Activated CD4-positive, alpha-beta T cell treated with anti-CD3 and anti-CD28 coated beads, Interleukin-2, amount 50 U/mL, for 16 hours (primary cell): ENCODE data around the gene NPPB.

Experiments
- DNase-seq: peaks from one replicate; pipeline ENCODE4 v3.0.0-alpha.2; 2020

Gene NPPB

GRCh38 chr1:11880911-11881748, 22.4 kb upstream of the NPPB start:
- DNase-seq: no peak

GRCh38 chr1:11880181-11880575, 21.4 kb upstream of the NPPB start:
- no peak for DNase-seq

DNA sequence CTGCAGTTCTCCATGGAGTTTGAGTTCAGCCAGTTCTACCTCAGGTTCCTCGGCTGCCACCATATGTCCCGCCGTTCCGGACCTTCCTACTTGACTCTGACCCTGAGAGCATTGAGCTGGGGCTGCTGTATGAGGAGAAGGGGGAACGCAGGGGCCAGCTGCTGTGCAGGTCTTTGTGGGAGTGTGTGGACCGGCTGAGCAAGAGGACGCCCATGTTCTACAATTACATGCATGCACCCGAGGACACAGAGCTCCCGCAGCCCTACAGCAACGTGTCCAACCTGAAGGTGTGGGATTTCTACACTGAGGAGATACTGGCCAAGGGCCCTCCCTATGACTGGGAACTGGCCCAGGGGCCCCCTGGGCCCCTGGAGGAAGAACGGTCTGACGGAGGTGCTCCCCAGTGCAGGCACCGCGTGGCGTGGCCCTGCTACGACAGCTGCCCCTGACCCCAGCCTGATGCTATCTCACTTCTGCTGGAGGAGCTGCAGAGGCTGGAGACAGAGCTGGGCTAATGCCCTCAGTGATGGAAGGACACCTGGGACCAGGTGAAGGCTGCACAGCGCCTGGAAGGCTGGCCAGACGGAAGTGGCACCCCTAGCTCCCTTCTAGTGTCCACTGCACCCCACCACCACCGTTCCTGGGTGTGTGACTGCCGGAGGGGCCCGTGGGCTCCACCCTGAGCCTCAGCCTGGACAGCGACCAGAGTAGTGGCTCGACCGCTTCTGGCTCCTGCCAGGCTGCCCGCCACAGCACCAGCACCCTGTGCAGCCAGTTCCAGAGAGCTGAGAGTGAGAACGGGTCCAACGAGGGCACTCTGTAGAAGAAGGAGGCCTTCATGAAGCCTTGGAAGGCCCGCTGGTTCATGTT, 20.8 kb upstream of the NPPB start:
- no peak for DNase-seq

DNA sequence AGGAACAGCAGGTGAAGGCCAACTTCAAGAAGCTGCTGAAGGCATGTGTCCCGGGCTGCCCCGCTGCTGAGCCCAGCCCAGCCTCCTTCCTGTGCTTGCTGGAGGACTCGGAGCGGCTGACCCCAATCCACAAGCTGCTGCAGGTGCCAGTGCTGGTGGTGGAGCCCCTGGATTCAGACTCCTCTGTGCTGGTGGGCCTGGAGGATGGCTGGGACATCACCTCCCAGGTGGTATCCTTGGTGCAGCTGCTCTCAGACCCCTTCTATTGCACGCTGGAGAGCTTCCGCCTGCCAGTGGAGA, 20.1 kb upstream of the NPPB start:
- no peak for DNase-seq

DNA sequence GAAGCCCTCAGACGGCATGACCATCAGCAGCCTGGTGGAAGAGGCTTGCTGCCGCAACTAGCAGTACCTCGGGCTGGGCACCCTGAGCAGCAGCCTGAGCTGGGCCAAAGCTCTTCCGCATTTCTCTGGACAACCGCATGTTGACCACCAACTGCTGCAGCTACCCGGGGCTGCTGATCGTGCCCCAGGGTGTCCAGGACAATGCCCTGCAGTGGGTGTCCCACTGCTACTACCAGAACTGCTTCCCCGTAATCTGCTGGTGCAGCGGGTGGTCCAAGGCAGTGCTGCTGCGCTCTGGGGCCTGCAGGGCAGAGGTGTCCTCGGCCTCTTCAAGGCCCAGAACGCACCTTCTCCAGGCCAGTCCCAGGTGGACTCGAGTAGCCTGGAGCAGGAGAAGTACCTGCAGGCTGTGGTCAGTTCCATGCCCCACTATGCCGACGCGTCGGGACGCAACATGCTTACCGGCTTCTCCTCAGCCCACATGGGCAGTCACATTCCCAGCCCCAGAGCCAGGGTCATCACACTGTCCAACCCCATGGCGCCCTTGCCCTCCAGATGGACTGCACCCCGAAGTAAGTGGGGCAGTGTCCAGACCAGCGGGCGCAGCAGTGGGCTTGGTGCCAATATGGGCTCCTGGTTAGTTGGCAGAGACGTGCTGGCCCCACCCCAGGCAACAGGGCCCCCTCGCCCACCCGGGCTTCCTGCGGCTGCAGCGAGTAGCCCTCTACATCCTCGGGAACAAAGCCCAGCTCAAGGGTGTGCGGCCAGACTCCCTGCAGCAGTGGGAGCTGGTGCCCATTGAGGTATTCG, 19.5 kb upstream of the NPPB start:
- DNase-seq: no peak

DNA sequence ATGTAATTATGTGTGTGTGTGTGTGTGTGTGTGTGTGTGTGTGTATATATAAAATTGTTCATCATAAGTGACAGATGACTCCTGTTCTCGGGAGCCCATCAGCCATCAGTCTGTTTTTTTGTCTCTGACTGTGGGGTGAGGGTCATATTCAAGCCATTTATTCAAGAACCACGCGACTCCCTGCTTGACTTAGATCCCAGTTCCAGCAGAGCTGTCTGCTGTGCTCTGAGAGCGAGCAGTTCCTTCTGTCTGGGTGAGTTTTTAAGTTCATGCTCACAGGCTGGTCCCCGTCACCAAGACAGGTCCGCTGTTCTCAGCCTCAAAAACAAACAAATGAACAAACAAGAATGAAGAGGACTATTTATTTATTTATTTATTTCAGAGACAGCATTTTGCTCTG, 18.3 kb upstream of the NPPB start:
- no peak for DNase-seq

DNA sequence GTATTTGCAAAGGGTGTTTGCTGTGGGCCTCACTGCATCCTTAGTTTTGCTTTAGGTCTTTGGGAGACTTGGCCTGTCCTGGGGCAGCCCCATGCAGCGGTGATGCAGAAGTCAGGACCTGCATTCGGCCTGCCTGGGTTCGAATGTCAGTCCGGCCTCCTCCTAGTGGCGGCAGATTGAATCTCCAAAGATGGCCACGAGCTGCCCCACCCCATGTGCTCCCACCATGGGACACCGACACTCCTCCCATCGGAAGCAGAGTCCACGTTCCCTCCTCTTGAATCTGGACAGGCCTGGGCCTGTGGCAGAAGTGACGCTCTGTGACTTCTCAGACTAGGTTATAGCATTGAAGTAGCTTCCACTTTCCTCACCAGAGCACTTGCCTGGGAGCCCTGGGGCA, 16.3 kb upstream of the NPPB start:
- no peak for DNase-seq

DNA sequence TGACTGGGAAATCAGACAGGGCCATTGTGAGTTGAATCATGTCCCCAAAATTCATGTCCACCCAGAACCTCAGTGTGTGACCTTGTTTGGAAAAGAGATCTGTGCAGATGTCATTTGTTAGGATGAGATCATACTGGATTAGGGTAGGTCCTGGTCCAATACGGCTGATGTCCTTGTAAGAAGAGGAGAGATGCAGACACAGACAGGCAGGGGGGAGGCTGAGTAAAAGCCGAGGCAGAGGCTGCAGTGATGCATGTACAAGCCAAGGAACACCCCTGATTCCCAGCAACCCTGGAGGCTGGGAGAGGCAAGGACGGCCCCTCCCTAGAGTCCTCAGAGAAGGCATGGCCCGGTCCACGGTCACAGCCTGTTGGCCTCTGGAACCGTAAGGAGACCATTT, 15.9 kb upstream of the NPPB start:
- DNase-seq: no peak

DNA sequence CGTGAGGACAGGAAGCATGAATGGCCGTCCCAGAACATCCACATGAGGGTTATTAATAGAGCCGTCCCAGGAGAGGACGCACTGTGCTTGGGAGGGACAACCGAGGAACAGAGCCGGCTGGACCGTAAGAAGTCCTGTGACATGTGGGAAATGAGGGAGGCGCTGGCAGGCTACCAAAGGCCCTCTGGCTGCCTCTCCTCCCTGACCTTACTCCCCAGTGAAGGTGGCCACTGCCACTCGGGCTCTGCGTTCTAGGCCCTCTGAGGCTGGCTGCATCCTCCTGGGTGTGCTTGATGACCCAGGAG, 15.5 kb upstream of the NPPB start:
- DNase-seq: no peak

GRCh38 chr1:11873395-11874257, 14.9 kb upstream of the NPPB start:
- DNase-seq: no peak

DNA sequence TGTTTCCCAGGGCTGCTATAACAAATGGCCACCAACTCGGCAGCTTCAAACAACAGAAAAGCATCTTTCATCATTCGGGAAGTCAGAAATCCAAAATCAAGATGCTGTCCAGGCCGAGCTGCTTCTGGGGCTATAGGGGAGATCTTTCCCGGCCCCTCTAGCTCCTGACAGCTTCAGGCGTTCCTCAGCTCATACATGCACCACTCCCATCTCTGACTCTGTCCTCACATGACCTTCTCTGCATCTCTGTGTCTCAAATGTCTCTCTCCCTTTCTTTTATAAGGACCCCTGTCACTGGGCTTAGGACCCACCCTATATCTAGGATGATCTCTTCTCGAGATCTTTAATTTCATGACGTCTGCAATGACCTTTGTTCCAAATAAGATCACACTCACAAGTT, 13.8 kb upstream of the NPPB start:
- DNase-seq: no peak

DNA sequence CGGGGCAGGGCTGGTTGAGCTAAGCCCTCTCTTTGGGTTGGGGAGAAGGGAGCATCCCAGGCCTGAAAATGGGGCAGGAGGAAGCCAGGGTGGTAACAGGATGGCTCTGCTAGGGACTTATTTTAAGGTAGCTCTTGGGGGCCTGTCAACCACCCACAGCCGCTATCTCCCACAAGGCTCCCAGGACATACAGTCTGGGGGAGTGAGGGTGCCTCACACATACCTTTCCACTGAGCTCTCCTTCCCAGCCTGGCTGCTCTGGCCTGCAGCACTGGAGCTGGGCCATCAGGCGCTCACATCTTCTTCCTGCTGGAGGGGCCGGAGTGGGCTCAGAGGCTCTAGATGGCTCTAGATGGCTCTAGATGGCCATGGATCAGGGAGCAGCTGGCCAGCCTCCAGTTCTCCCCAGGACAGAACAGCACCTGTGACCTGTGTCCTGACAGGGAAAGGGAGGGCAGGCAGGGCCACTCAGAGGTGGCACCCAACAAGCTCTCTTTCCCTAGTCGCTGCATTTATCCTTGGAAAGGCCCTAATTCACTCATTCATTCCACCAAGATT, 11.0 kb upstream of the NPPB start:
- DNase-seq: no peak

- DNase-seq: no peak
These were observed 10.4 kb upstream of the NPPB start for GRCh38 chr1:11869104-11869503.

GRCh38 chr1:11868331-11868980, 9.7 kb upstream of the NPPB start:
- no peak for DNase-seq

GRCh38 chr1:11862890-11863289, 4.1 kb upstream of the NPPB start:
- no peak for DNase-seq

- DNase-seq: no peak
These were observed 1.8 kb upstream of the NPPB start for GRCh38 chr1:11860587-11860986.

GRCh38 chr1:11860083-11860482, 1.3 kb upstream of the NPPB start:
- DNase-seq: no peak

- peak; percentile 50 for DNase-seq
These were observed 475 bp upstream of the NPPB start for GRCh38 chr1:11858968-11859871.

- DNase-seq: no peak
These were observed 587 bp downstream of the NPPB start for GRCh38 chr1:11858158-11858557.

DNA sequence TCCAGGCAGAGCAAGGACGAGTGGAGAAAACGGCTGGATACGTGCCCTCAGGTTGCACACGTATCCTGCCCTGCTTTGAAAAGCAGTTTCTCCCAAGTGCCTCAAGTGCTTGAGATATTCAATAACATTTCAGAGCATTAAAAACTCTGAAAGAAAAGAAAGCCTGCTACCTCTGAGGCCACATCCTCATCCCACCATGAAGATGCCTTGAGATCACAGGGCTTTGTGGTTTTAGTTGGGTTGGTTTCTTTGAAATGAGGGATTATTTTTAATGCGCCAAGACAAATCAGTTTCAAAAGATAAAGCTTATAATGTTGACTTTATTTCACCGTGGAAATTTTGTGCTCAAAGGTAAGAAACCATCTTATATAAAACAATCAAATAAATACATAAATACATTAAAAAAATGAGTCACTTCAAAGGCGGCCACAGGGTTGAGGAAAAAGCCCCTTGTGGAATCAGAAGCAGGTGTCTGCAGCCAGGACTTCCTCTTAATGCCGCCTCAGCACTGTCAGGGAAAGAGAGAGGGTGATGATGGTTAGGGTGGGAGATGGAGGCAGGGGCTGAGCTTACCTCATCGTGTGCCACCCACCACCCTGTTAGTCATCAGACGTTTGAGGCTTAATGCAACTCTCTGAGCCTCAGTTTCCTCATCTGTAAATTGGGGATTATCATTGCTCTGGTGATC, 1.4 kb downstream of the NPPB start:
- DNase-seq: no peak
